ENCODE data around the gene NTRK1.
"Not testable (repeated sequence)": the region's sequence is repeated elsewhere in the genome, so short reads cannot be mapped to it uniquely, and the experiment has no call there.

Gene NTRK1

GRCh38 chr1:156913809-156914387 is 53.2 kb downstream of the NTRK1 start:
- DNase-seq (ENCODE audit: low read depth) = no peak

DNA sequence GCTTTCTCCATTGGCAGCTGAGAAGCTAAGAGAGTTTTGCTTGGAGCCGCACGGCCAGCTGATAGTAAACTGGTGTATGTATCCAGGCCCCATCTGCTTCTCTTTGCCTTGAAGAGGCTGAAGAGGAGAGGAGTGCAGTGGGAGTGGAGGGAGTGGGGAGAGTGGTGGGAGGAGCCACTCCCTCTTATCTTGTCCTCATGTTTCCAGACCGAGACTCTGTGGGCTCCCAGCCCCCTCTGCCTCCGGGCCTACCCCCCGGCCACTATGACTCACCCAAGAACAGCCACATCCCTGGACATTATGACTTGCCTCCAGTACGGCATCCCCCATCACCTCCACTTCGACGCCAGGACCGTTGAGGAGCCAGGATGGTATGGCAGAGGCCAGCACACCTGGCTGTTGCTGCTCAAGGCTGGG is 53.8 kb downstream of the NTRK1 start:
- no peak for DNase-seq (ENCODE audit: low read depth)

- DNase-seq (ENCODE audit: low read depth) = no peak
Observed at GRCh38 chr1:156920233-156921052, 59.8 kb downstream of the NTRK1 start, which contains the start of gene LRRC71. LRRC71 (plus strand) TSS chr1:156920632; CDS start chr1:156920804, 172 bp downstream.

DNA sequence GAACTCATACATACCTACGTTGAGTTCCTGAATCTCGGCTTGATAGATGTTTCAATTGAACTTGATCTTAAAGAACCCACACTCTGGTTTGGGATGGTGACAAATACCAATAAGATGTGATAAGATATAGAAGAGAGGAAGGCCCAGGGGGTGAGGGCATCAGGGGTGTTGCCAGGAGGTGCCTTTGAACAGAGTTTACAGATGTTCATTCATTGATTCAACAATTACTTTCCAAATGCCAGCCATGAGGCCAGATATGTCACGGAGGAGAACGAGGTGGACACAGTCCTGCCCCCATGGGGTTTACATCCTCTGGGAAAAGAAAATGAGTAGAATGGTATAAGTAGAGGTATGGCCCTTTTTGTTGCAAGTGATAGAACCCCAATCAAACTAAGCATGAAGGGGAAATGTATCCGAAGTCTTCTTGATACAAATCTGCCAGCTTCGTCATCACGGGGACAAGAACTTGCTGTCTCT is 60.4 kb downstream of the NTRK1 start:
- DNase-seq (ENCODE audit: low read depth) = no peak

DNA sequence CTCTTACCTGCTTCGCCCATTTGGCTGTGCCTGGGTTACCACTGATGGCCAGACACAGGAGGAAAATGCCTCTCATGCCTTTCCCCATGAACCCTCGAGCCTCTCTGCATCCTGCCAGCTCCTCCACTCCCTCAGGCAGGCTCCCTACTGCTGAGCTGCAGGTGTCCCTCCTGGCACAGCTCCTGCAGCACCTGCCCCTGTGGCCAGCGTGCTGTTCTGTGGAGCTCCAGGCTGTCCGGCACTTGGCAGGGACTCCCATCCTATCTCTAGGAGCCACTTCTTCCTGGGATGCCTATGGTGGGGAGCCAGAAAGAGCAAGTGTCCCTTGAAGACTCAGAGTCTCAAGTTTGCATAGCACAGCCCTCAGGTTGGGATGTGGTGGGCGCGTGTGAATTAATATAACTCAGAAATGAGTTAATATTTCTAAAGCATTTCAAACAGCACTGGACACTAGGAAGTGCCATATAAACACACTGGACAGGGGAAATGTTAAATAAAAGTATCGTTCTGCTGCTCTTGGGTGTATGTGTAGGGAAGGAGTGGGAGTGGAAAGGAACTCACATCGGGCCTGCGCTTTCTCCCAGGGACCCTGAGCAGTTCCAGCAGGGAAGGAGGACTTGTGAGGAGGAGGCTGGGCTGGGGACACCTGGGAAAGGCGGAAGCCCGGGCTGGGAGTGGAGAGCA is 62.5 kb downstream of the NTRK1 start:
- DNase-seq (ENCODE audit: low read depth) = no peak

GRCh38 chr1:156923670-156924477 is 63.2 kb downstream of the NTRK1 start:
- no peak for DNase-seq (ENCODE audit: low read depth)

DNA sequence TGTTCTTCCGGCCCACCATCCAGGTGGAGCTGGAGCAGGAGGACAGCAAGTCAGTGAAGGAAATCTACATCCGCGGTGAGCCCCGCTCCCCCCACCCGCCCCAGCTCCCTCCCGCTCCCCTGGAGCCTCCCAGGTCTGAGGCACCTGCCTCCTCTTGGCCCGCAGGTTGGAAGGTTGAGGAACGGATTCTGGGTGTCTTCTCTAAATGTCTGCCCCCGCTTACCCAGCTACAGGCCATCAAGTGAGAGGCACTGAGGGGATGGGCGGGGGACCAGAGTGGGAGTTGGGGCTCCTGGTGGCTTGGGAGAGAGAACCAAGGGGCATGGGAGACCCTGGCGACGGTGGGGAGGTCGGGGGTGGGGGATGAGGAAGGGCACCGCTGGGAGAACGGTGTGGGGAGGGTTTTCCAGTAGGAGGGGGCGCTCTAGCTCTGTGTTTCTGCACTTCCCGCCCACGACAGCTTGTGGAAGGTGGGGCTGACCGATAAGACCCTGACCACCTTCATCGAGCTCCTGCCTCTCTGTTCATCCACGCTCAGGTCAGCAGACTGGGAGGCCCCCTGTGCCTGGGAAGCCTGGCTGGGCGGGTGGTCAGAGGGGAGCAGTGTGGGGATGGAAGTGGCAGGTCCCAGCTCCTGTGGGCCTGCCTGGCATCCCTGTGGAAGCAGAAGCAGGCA is 64.0 kb downstream of the NTRK1 start:
- no peak for DNase-seq (ENCODE audit: low read depth)

GRCh38 chr1:156925154-156926010 is 64.7 kb downstream of the NTRK1 start:
- no peak for DNase-seq (ENCODE audit: low read depth)

- peak; percentile 56 for DNase-seq (ENCODE audit: low read depth)
Observed at GRCh38 chr1:156926175-156926574, 65.5 kb downstream of the NTRK1 start.

DNA sequence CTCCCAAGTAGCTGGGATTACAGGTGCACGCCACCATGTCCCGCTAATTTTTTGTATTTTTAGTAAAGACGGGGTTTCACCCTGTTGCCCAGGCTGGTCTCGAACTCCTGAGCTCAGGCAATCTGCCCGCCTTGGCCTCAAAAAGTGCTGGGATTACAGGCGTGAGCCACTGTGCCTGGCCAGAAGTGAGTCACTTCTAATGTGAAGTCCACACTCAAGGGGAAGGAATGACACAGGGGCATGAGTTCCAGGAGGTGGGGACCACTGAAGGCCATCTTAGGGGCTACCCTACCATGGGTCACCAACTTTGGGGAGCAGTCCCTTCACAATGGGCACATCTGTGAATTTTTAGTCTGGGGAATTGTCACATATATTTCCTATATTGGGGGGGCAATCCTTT is 66.0 kb downstream of the NTRK1 start:
- not testable (repeated sequence) for DNase-seq (ENCODE audit: low read depth)

DNA sequence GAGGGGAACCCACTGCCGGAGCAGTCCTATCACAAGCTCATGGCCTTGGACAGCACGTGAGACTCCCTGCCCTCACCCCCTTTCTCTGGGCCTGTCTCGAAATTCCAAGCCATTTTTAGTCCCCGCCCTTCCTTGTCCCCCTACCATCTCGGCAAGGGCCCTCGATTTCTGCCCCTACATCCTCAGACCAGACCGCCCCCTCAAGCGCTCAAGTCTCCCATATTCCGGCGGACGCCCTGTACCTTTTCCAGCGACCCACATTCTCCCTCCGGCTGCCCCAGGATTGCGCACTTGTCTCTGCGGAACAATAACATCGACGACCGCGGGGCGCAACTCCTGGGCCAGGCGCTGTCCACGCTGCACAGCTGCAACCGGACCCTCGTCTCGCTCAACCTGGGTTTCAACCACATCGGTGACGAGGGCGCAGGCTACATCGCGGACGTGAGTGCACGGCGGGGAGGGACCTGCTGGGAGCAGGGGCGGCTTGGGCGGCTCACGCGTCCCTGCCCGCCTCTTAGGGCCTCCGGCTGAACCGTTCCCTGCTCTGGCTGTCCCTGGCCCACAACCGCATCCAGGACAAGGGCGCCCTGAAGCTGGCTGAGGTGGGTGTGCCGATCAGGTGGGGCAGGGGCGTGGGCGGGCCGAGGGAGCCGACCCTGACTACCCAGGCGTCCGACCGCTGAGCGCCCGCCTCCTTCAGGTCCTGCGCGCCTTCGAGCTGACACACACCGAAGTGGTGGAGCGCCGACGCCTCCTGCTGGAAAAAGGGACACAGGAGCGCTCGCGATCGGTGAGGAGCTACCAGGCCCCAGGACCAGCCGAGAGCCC is 66.8 kb downstream of the NTRK1 start:
- DNase-seq (ENCODE audit: low read depth) = peak; percentile 14

- DNase-seq (ENCODE audit: low read depth) = no peak
Observed at GRCh38 chr1:156928043-156928602, 67.5 kb downstream of the NTRK1 start.

DNA sequence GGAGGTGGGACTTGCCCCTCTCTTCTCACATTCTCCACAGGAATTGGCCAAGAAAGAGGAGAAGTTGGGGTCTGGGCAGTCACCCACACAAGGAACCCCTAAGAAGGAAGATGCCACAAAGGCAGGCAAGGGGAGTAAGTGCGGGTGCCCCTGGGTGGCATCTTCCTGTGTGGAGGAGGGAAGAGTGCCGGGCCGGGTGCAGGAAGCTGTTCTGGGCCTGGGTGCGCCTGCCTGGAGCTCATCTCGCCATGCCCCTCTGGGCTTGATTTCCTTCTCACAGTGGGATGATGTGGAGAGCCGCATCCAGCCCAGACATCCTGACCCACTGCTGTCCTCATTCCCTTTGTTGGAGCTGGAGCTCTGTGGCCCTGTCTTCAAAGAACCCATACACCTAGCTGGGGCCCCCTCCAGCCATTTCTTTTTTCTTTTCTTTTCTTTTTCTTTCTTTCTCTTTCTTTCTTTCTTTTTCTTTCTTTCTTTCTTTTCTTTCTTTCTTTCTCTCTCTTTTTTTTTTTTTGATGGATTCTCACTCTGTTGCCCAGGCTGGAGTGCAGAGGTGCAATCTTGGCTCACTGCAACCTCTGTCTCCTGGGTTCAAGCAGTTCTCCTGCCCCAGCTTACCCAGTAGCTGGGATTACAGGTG is 69.1 kb downstream of the NTRK1 start:
- no peak for DNase-seq (ENCODE audit: low read depth)

- DNase-seq (ENCODE audit: low read depth) = no peak
Observed at GRCh38 chr1:156930483-156930882, 69.8 kb downstream of the NTRK1 start.
